H1 (cell line): ENCODE data around the gene PPFIA4. TPM values are rescaled to one million over a fixed set of nuclear protein-coding genes. Genes with fewer than 3 reads are reported as not detected.

Experiments used
- CTCF ChIA-PET: fragments of 300-600 bp; sonication (Branson Sonifier 250); formaldehyde crosslinking; loops from one replicate; lab custom pipeline; 2021; ENCODE audit not compliant: partially characterized antibody; lab: Charles Lee
- POLR2A ChIA-PET: fragments of 300-600 bp; sonication (Branson Sonifier 250); formaldehyde crosslinking; loops from one replicate; lab custom pipeline; 2021; ENCODE audit warnings: inconsistent platforms; ENCODE audit not compliant: partially characterized antibody; lab: Charles Lee
- DNase-seq, 2 experiments: peaks; one replicate each; pipeline versions ENCODE4 v3.0.0 to v3.0.0-alpha.2; 2010 to 2022; ENCODE audit warnings: low spot score in 2 of 2, low read depth in 1 of 2, mixed read lengths in 1 of 2
- FAIRE-seq: peaks from 2 replicates; lab custom pipeline; 2011; peaks lifted over from hg19 to GRCh38; lab: Jason Lieb, UNC
- H2AFZ ChIP-seq: 2 replicates; pipeline ENCODE4 v1.8.1; 2012; ENCODE audit warnings: low read length, inconsistent platforms
- H2AK5ac ChIP-seq: 2 replicates; pipeline ENCODE4 v1.6.1; 2013; ENCODE audit warnings: low read depth, low read length
- H2BK120ac ChIP-seq: replicated peaks from 2 replicates; pipeline ENCODE3; 2013; ENCODE audit warnings: low read depth, low read length, inconsistent platforms
- H2BK12ac ChIP-seq: 2 replicates; pipeline ENCODE4 v1.6.1; 2013; ENCODE audit warnings: low read depth, low read length
- H2BK15ac ChIP-seq: 2 replicates; pipeline ENCODE4 v1.6.1; 2013; ENCODE audit warnings: low read length
- H2BK20ac ChIP-seq: 2 replicates; pipeline ENCODE4 v1.6.1; 2013; ENCODE audit warnings: low read length
- H2BK5ac ChIP-seq: 2 replicates; pipeline ENCODE4 v1.6.1; 2013; ENCODE audit warnings: low read depth, low read length
- H3K14ac ChIP-seq: 2 replicates; pipeline ENCODE4 v1.6.1; 2013; ENCODE audit warnings: inconsistent platforms; ENCODE audit not compliant: insufficient read length
- H3K18ac ChIP-seq: 2 replicates; pipeline ENCODE4 v1.6.1; 2013; ENCODE audit warnings: low read length; ENCODE audit errors: extremely low read depth
- H3K23ac ChIP-seq: 2 replicates; pipeline ENCODE4 v1.6.1; 2013; ENCODE audit warnings: inconsistent platforms; ENCODE audit not compliant: insufficient read length
- H3K23me2 ChIP-seq: 2 replicates; pipeline ENCODE4 v1.6.1; 2013; ENCODE audit warnings: low read depth, low read length
- H3K27ac ChIP-seq: 2 replicates; pipeline ENCODE4 v1.6.1; 2011; ENCODE audit warnings: low read depth, low read length, inconsistent platforms
- H3K27me3 ChIP-seq, 4 experiments: replicated peaks in 1 of 4; 1 replicate in 1 of 4; 2 replicates in 3 of 4; pipeline versions ENCODE4 v1.6.1 to v1.8.1; 2011 to 2013; ENCODE audit warnings: low read length in 3 of 4, mild to moderate bottlenecking in 3 of 4, inconsistent platforms in 2 of 4, mixed read lengths in 2 of 4, moderate library complexity in 1 of 4; ENCODE audit not compliant: control insufficient read depth in 3 of 4, insufficient read depth in 3 of 4; ENCODE audit errors: extremely low read depth in 1 of 4
- H3K36me3 ChIP-seq, 4 experiments: 2 replicates each; pipeline versions ENCODE4 v1.6.1 to v1.8.1; 2011 to 2013; ENCODE audit warnings: mild to moderate bottlenecking in 4 of 4, low read length in 3 of 4, moderate library complexity in 2 of 4, control low read depth in 1 of 4, inconsistent platforms in 1 of 4; ENCODE audit not compliant: insufficient read depth in 4 of 4, control insufficient read depth in 2 of 4
- H3K4ac ChIP-seq: replicated peaks from 2 replicates; pipeline ENCODE3; 2013; ENCODE audit warnings: low read length, low read depth, mixed read lengths, inconsistent platforms; ENCODE audit not compliant: insufficient read length
- H3K4me1 ChIP-seq, 4 experiments: replicated peaks in 1 of 4; 1 replicate in 1 of 4; 2 replicates in 3 of 4; pipeline versions ENCODE4 v1.6.1 to v1.8.1; 2011 to 2013; ENCODE audit warnings: low read length in 3 of 4, inconsistent platforms in 2 of 4, mixed read lengths in 1 of 4; ENCODE audit not compliant: insufficient read depth in 4 of 4, control insufficient read depth in 3 of 4
- H3K4me2 ChIP-seq, 2 experiments: 2 replicates each; pipeline versions ENCODE4 v1.6.1 to v1.8.1; 2011 to 2013; ENCODE audit warnings: low read depth in 2 of 2, low read length in 2 of 2, control low read depth in 1 of 2, inconsistent platforms in 1 of 2, mild to moderate bottlenecking in 1 of 2; ENCODE audit not compliant: insufficient read depth in 1 of 2
- H3K4me3 ChIP-seq, 4 experiments: fragments of 200-600, 300-600 bp in 1 of 4; sonication (generic), shearing (Covaris generic), sonication (Bioruptor Twin) in 1 of 4; 2 replicates each; pipeline versions ENCODE4 v1.5.1 to v1.8.1; 2011 to 2016; ENCODE audit warnings: low read length in 4 of 4, low read depth in 3 of 4, control low read depth in 2 of 4, inconsistent platforms in 2 of 4, mild to moderate bottlenecking in 2 of 4, mixed read lengths in 1 of 4, moderate library complexity in 1 of 4; ENCODE audit not compliant: insufficient read depth in 2 of 4; ENCODE audit errors: extremely low read depth in 1 of 4
- H3K56ac ChIP-seq: replicated peaks from 2 replicates; pipeline ENCODE3; 2013; ENCODE audit warnings: low read depth, mild to moderate bottlenecking, mixed read lengths, low read length, inconsistent platforms; ENCODE audit not compliant: insufficient read length
- H3K79me1 ChIP-seq: 2 replicates; pipeline ENCODE4 v1.6.1; 2013; ENCODE audit warnings: low read depth, low read length, control low read depth
- H3K79me2 ChIP-seq, 2 experiments: 2 replicates each; pipeline versions ENCODE4 v1.6.1 to v1.8.1; 2012 to 2013; ENCODE audit warnings: low read length in 2 of 2, mild to moderate bottlenecking in 2 of 2, inconsistent platforms in 1 of 2; ENCODE audit not compliant: insufficient read depth in 2 of 2, control insufficient read depth in 1 of 2
- H3K9ac ChIP-seq, 4 experiments: replicated peaks in 1 of 4; 1 replicate in 1 of 4; 2 replicates in 3 of 4; pipeline versions ENCODE4 v1.6.1 to v1.8.1; 2011 to 2013; ENCODE audit warnings: low read depth in 3 of 4, low read length in 3 of 4, control low read depth in 2 of 4, mild to moderate bottlenecking in 2 of 4, moderate library complexity in 2 of 4, inconsistent platforms in 1 of 4; ENCODE audit errors: extremely low read depth in 1 of 4
- H3K9me3 ChIP-seq, 2 experiments: 2 replicates each; pipeline versions ENCODE4 v1.6.1 to v1.8.1; 2012 to 2013; ENCODE audit warnings: mild to moderate bottlenecking in 2 of 2, moderate library complexity in 2 of 2, control low read depth in 1 of 2, inconsistent platforms in 1 of 2, low read depth in 1 of 2, low read length in 1 of 2, mixed read lengths in 1 of 2; ENCODE audit not compliant: insufficient read depth in 2 of 2
- H4K20me1 ChIP-seq, 2 experiments: replicated peaks in 1 of 2; 2 replicates each; pipeline versions ENCODE3 to v1.8.1; 2011 to 2013; ENCODE audit warnings: inconsistent platforms in 2 of 2, low read length in 2 of 2, mild to moderate bottlenecking in 1 of 2; ENCODE audit not compliant: insufficient read depth in 2 of 2, control insufficient read depth in 1 of 2
- H4K5ac ChIP-seq: 2 replicates; pipeline ENCODE4 v1.6.1; 2013; ENCODE audit warnings: low read length, low read depth, mixed read lengths, inconsistent platforms; ENCODE audit not compliant: insufficient read length
- H4K8ac ChIP-seq: 2 replicates; pipeline ENCODE4 v1.8.0; 2013; ENCODE audit warnings: mild to moderate bottlenecking, moderate library complexity, low read length, inconsistent platforms; ENCODE audit not compliant: insufficient read depth; ENCODE audit errors: extremely low read depth
- H4K91ac ChIP-seq: replicated peaks from 2 replicates; pipeline ENCODE3; 2013; ENCODE audit warnings: low read length, mixed read lengths, inconsistent platforms; ENCODE audit not compliant: insufficient read length
- CEBPB ChIP-seq: IDR thresholded peaks from 2 replicates; pipeline ENCODE4 v1.6.1; 2012; ENCODE audit warnings: low read depth, low read length
- CHD1 ChIP-seq: IDR thresholded peaks from 2 replicates; pipeline ENCODE4 v1.6.1; 2012; ENCODE audit warnings: low read depth, low read length, improper control_type of control experiment
- CREB1 ChIP-seq: IDR thresholded peaks from 2 replicates; pipeline ENCODE4 v1.6.1; 2012; ENCODE audit warnings: inconsistent platforms
- CTCF ChIP-seq, 3 experiments: IDR thresholded peaks; 1 replicate in 2 of 3; 2 replicates in 1 of 3; pipeline versions ENCODE4 v1.5.1 to v1.6.1; 2011; ENCODE audit warnings: low read length in 3 of 3, mild to moderate bottlenecking in 3 of 3, inconsistent platforms in 2 of 3, low read depth in 1 of 3, moderate library complexity in 1 of 3; ENCODE audit not compliant: insufficient read depth in 1 of 3; ENCODE audit errors: control extremely low read depth in 1 of 3
- GABPA ChIP-seq: IDR thresholded peaks from 2 replicates; pipeline ENCODE4 v1.6.1; 2011; ENCODE audit warnings: mild to moderate bottlenecking, low read length, moderate library complexity, borderline replicate concordance; ENCODE audit not compliant: insufficient read depth
- HDAC2 ChIP-seq, 2 experiments: fragments of 300-600 bp in 1 of 2; sonication (generic) in 1 of 2; IDR thresholded peaks; 2 replicates each; pipeline ENCODE4 v1.6.1; 2011 to 2012; ENCODE audit warnings: low read depth in 2 of 2, low read length in 2 of 2, mild to moderate bottlenecking in 2 of 2, moderate library complexity in 2 of 2, borderline replicate concordance in 1 of 2, inconsistent platforms in 1 of 2
- RNF2 ChIP-seq: fragments of 200-900, 300-1000 bp; sonication (generic); IDR thresholded peaks from 2 replicates; pipeline ENCODE4 v1.7.1; 2016; ENCODE audit warnings: borderline replicate concordance, low read depth, mild to moderate bottlenecking, antibody characterized with exemption, low read length; ENCODE audit not compliant: poor library complexity, severe bottlenecking; ENCODE audit errors: missing control alignments
- SP4 ChIP-seq: IDR thresholded peaks from 2 replicates; pipeline ENCODE4 v1.6.1; 2012; ENCODE audit warnings: low read length, inconsistent platforms
- TAF1 ChIP-seq: IDR thresholded peaks from 2 replicates; pipeline ENCODE4 v1.6.1; 2011; ENCODE audit warnings: mild to moderate bottlenecking, low read depth, low read length
- USF2 ChIP-seq: IDR thresholded peaks from 2 replicates; pipeline ENCODE4 v1.6.1; 2011; ENCODE audit warnings: low read length, improper control_type of control experiment
- WGBS, 2 experiments: shearing (Covaris generic) in 1 of 2; methylation state at CpG; one replicate each; pipeline versions ENCODE4 v1.1.6 to v1.1.7; 2013 to 2015; ENCODE audit warnings: low lambda C conversion rate in 2 of 2, mixed read lengths in 2 of 2, inconsistent platforms in 1 of 2, low coverage in 1 of 2, missing lambda C conversion rate in 1 of 2; ENCODE audit not compliant: insufficient replicate concordance in 2 of 2, insufficient coverage in 1 of 2, insufficient read length in 1 of 2; ENCODE audit errors: extremely low coverage in 1 of 2, missing lambda C conversion rate in 1 of 2; 5-methylcytosine and 5-hydroxymethylcytosine counted together
- polyA plus RNA-seq, 7 experiments: library from polyadenylated mRNA; depleted of rRNA in 3 of 7; stranded (reverse) in 5 of 7; unstranded in 2 of 7; fragments of >200 nt in 5 of 7; fragments of 200-250 nt in 2 of 7; gene quantifications; 1 replicate in 5 of 7; 2 replicates in 1 of 7; 4 replicates in 1 of 7; pipeline versions ENCODE4 v1.2.1 to v1.2.3, GENCODE V29; 2011 to 2013; ENCODE audit warnings: missing spikeins in 2 of 7, mixed read lengths in 2 of 7
- total RNA-seq: library from RNA; stranded (reverse); fragmentation: NEBNext Ultra II Directional; extraction: Animal tissue kit (Norgen Biotek cat#: 25700); gene quantifications from 2 replicates; pipeline ENCODE4 v1.2.1, GENCODE V29; 2021

Gene PPFIA4
- total and polyA plus RNA-seq, 2 of the 8 experiments (the other 6 are each of a cell fraction or from before 2014, with no cell fraction given), result 9.0 to 9.9 TPM

GRCh38 chr1:202976633-202977032 is 49.7 kb upstream of the PPFIA4 start:
- H4K20me1 ChIP-seq, result no peaks in the 10 kb centered on the region
- H2BK15ac ChIP-seq, result no peak overlapping the region
- DNase-seq (no peak), FAIRE-seq (no peak)
- H4K8ac ChIP-seq, result no peak overlapping the region
- H2BK20ac ChIP-seq, result no peak overlapping the region
- no peak overlapping the region for H3K23ac ChIP-seq
- H3K36me3 ChIP-seq, result no peaks in the 10 kb centered on the region
- no peak overlapping the region for H2BK12ac ChIP-seq
- H4K91ac ChIP-seq, result no peak overlapping the region
- no peaks in the 10 kb centered on the region; a peak in 1 of 7 replicates for H3K4me1 ChIP-seq
- no peak overlapping the region for H2BK5ac ChIP-seq
- ChIA-PET CTCF (interaction anchor here (1.0 to 2.4 kb wide), 3 partner anchors 11 to 46 kb away, joined by 3 to 12 read pairs (median 4); no protein-coding TSS in a partner anchor), POLR2A (no interaction called here)
- H3K9me3 ChIP-seq, result no peaks in the 10 kb centered on the region
- no peak overlapping the region for H3K14ac ChIP-seq
- TF ChIP-seq RNF2 (no peak), TAF1 (no peak), CHD1 (no peak), CEBPB (no peak), USF2 (no peak), HDAC2 (IDR thresholded peaks at IDR 0.05; ENCODE audit: borderline replicate concordance in 1 of 2, low read depth in 2 of 2, low read length in 2 of 2) (no peak), CTCF (IDR thresholded peaks at IDR 0.05; ENCODE audit: control extremely low read depth in 1 of 3, insufficient read depth in 1 of 3, low read depth in 1 of 3, low read length in 3 of 3) (no peak), SP4 (no peak), CREB1 (no peak), GABPA (no peak)
- H3K27ac ChIP-seq, result no peak overlapping the region
- H3K9ac ChIP-seq, result no peak overlapping the region
- H3K27me3 ChIP-seq, result no peaks in the 10 kb centered on the region
- H3K79me1 ChIP-seq, result no peaks in the 10 kb centered on the region
- no peak overlapping the region for H3K56ac ChIP-seq
- no peak overlapping the region for H3K4ac ChIP-seq
- H3K18ac ChIP-seq, result no peak overlapping the region
- H3K4me3 ChIP-seq, result no peak overlapping the region
- H2AFZ ChIP-seq, result no peak overlapping the region
- no peaks in the 10 kb centered on the region for H3K23me2 ChIP-seq
- no peaks in the 10 kb centered on the region for H3K79me2 ChIP-seq
- H3K4me2 ChIP-seq, result no peak overlapping the region
- no peak overlapping the region for H2BK120ac ChIP-seq
- no peak overlapping the region for H2AK5ac ChIP-seq
- no peak overlapping the region for H4K5ac ChIP-seq
- 80% methylated on average over 3 of the region's 3 CpGs; no CpG with 5 or more reads in 1 of the 2 experiments for WGBS, 2 experiments
